Endothelial cell (in vitro differentiated cells): ENCODE data around the gene FGA. TPM values are rescaled to one million over a fixed set of nuclear protein-coding genes. Genes with fewer than 3 reads are reported as not detected.

Experiments
- DNase-seq: peaks from one replicate; pipeline ENCODE4 v3.0.0; 2021; ENCODE audit warnings: low spot score
- H3K27ac Mint-ChIP-seq: one replicate; pipeline ENCODE4 v1.8.0; 2021; ENCODE audit warnings: mixed read lengths, inconsistent platforms; ENCODE audit not compliant: unreplicated experiment
- H3K27me3 Mint-ChIP-seq: one replicate; pipeline ENCODE4 v1.8.0; 2021; ENCODE audit warnings: mild to moderate bottlenecking, moderate library complexity, mixed read lengths, inconsistent platforms; ENCODE audit not compliant: unreplicated experiment
- H3K36me3 Mint-ChIP-seq: one replicate; pipeline ENCODE4 v1.8.0; 2021; ENCODE audit warnings: mild to moderate bottlenecking, low read depth, mixed read lengths, inconsistent platforms; ENCODE audit not compliant: unreplicated experiment
- H3K4me1 Mint-ChIP-seq: one replicate; pipeline ENCODE4 v1.8.0; 2021; ENCODE audit warnings: mild to moderate bottlenecking, mixed read lengths, inconsistent platforms; ENCODE audit not compliant: unreplicated experiment
- H3K4me3 Mint-ChIP-seq: one replicate; pipeline ENCODE4 v1.8.0; 2021; ENCODE audit warnings: mild to moderate bottlenecking, mixed read lengths, inconsistent platforms; ENCODE audit not compliant: unreplicated experiment
- H3K9me3 Mint-ChIP-seq: one replicate; pipeline ENCODE4 v1.8.0; 2021; ENCODE audit warnings: mixed read lengths, inconsistent platforms; ENCODE audit not compliant: unreplicated experiment
- total RNA-seq: library from RNA; stranded (reverse); fragmentation: NEBNext Ultra II Directional; extraction: Animal tissue kit (Norgen Biotek cat#: 25700); gene quantifications from one replicate; pipeline ENCODE4 v1.2.1, GENCODE V29; 2021; ENCODE audit not compliant: unreplicated experiment
- TF ChIP-seq, protein P1 (sequence below): fragments of 200-600 bp; sonication (generic); IDR thresholded peaks from one replicate; pipeline ENCODE4 v1.5.0; 2021; ENCODE audit warnings: antibody characterized with exemption; ENCODE audit not compliant: unreplicated experiment

Gene FGA
- total RNA-seq, 1 donor from 2014 or later: not detected

DNA sequence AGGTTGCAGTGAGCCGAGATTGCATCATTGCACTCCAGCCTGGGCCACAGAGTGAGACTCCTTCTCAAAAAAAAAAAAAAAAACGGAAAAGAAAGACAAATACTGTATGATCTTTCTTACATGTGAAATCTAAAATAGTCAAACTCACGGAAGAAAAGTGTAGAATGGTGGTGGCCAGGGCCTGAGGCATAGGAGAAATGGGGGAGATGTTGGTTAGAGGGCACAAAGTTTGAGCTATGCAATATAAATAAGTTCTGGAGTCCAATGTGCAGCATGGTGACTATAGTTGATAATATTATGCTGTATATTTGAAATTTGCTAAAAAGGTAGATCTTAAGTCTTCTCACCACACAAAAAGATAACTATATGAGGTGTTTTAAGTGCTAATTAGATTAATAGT lies 1.3 kb upstream of the FGA start:
- no peak overlapping the region for H3K4me3 Mint-ChIP-seq
- H3K27me3 Mint-ChIP-seq: no peaks in the 10 kb centered on the region
- no peak overlapping the region for H3K27ac Mint-ChIP-seq
- no peaks in the 10 kb centered on the region for H3K9me3 Mint-ChIP-seq
- no peaks in the 10 kb centered on the region for H3K36me3 Mint-ChIP-seq
- TF ChIP-seq, protein P1, sequence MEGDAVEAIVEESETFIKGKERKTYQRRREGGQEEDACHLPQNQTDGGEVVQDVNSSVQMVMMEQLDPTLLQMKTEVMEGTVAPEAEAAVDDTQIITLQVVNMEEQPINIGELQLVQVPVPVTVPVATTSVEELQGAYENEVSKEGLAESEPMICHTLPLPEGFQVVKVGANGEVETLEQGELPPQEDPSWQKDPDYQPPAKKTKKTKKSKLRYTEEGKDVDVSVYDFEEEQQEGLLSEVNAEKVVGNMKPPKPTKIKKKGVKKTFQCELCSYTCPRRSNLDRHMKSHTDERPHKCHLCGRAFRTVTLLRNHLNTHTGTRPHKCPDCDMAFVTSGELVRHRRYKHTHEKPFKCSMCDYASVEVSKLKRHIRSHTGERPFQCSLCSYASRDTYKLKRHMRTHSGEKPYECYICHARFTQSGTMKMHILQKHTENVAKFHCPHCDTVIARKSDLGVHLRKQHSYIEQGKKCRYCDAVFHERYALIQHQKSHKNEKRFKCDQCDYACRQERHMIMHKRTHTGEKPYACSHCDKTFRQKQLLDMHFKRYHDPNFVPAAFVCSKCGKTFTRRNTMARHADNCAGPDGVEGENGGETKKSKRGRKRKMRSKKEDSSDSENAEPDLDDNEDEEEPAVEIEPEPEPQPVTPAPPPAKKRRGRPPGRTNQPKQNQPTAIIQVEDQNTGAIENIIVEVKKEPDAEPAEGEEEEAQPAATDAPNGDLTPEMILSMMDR: no peak
- no peaks in the 10 kb centered on the region for H3K4me1 Mint-ChIP-seq
- no peak for DNase-seq

DNA sequence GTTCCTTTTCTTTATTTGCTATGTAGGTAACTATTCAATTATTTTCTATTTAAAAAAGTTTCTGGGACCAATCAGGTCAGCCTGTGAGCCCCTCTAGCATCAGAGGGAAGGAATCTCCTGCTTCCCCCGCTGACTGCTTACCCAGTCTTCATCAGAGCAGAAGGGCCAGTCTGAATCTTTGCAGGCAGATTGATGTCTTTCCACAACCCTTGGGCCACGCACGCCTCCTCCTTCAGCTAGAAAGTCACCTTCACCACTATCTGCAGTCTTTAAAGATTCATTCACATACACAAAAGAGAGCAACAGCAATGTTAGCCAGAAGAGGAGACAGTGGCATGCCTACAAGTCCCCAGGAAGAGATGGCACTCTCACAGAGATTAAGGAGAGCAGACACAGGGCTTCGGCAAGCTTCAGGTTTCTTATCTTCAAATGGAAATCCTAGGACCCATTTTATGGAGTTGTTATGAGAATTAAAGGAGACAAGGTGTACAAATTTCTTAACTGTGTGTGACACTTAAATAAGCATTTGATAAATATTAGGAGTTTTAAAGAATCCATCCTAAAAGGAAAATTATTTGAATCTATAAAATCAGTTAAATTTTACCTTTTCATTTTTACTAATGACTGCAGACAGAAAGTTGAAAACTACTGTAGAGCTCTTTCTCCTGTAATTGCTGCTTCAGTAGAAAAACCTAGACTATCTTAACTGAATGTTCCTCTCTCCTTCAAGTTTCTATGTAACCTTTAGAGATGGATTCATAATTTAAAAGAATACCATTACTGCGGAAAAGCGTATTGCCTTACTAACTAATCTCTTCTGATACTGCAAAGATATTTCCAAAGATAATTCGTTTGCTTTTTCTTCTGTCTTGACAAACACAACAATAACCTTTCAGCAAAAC lies 995 bp downstream of the FGA start:
- Mint-ChIP-seq H3K4me1 (no peaks in the 10 kb centered on the region), H3K4me3 (no peak overlapping the region), H3K27me3 (no peaks in the 10 kb centered on the region), H3K9me3 (no peaks in the 10 kb centered on the region), H3K36me3 (no peaks in the 10 kb centered on the region), H3K27ac (no peak overlapping the region)
- TF ChIP-seq, protein P1: no peak
- no peak for DNase-seq

DNA sequence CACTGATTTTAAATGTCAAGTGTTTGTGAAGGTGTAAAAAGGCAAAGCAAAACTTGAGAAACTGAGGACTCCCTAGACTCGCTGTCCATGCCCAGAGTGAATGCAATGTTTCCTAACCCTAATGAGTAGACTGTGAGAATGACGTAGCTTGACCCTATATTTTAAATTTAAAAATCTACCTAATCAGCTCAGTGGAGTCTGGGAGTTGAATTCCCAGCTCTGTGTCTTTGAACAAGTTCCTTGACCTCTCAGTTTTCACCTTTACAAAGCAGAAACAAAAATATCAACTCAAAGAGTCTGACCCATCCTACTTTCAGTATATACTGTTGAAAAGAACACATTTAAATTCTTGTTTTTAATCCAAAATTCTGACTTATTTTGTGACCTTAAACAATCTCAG lies 2.3 kb downstream of the FGA start:
- DNase-seq: no peak
- Mint-ChIP-seq H3K9me3 (no peaks in the 10 kb centered on the region), H3K27me3 (no peaks in the 10 kb centered on the region), H3K4me3 (no peak overlapping the region), H3K36me3 (no peaks in the 10 kb centered on the region), H3K27ac (no peak overlapping the region), H3K4me1 (no peaks in the 10 kb centered on the region)
- TF ChIP-seq, protein P1: no peak

DNA sequence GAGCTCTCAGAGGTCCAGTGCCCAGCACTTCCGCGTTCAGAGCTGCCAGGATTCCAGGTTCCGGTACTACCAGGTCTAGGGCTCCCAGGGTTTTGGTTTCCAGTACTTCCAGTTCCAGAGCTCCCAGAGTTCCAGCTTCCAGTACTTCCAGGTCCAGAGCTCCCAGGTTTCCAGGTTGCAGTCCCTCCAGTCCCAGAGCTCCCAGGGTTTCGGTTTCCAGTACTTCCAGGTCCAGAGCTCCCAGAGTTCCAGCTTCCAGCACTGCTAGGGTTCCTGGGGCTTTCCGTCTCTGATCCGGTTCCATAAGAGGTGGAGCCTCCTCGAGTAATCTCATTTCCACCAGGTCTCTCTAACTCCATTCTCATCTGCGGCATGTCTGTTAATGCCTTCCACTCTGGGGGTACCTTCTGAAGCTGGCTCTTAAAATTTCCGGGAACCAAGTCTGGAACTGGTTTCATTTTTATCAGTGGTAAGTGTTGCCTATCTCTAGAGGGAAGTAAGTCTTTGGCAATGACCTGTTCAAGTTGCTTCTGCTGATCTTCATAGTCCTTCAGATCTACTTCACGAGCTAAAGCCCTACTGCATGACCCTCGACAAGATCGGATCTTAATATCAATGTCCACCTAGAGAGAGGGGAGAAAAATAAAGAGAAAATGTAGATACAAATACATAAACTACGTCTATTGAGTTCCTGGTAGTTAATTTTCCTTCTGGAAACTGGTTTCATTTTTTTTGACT lies 4.1 kb downstream of the FGA start:
- Mint-ChIP-seq H3K36me3 (no peaks in the 10 kb centered on the region), H3K9me3 (no peaks in the 10 kb centered on the region), H3K27me3 (no peaks in the 10 kb centered on the region), H3K4me1 (no peaks in the 10 kb centered on the region), H3K27ac (no peak overlapping the region), H3K4me3 (no peak overlapping the region)
- DNase-seq: no peak
- TF ChIP-seq, protein P1: no peak
